ENCODE measurements around the gene CAMK1.

- no peak for TF ChIP-seq CTCF (IDR thresholded peaks at IDR 0.05)
- TF ChIP-seq POLR2AphosphoS5 (IDR thresholded peaks at IDR 0.05; ENCODE audit: insufficient read depth in 1 of 2, low read depth in 1 of 2): no peak
- TF ChIP-seq POLR2A (IDR thresholded peaks at IDR 0.05): no peak
Measured at GRCh38 chr3:9804996-9805395, 35.2 kb upstream of the CAMK1 start.
